ENCODE data around the gene SGPP2. TPM values are rescaled to one million over a fixed set of nuclear protein-coding genes. Genes with fewer than 3 reads are reported as not detected.

Gene SGPP2
- total and polyA plus RNA-seq, 4 donors, result 3.9 to 39.5 (median 23.0) TPM

- DNase-seq, result no peak
- H3K36me3 ChIP-seq (ENCODE audit: control insufficient read depth in 4 of 4, insufficient read depth in 4 of 4, low read length in 4 of 4), result no peaks in the 10 kb centered on the region
- no peak overlapping the region for H3K4me3 ChIP-seq
- H3K9me3 ChIP-seq (ENCODE audit: control insufficient read depth in 4 of 4, insufficient read depth in 3 of 4, low read length in 3 of 4), result no peaks in the 10 kb centered on the region
- H3K4me1 ChIP-seq (ENCODE audit: control insufficient read depth in 5 of 5, insufficient read depth in 5 of 5, low read length in 5 of 5), result peaks cover 0 to 10% (median 0%) of the 10 kb centered on the region in 5 donors
- H3K9ac ChIP-seq (ENCODE audit: insufficient read depth in 1 of 2, low read length in 2 of 2), result no peak overlapping the region
- H3K27me3 ChIP-seq (ENCODE audit: control insufficient read depth in 3 of 3, insufficient read depth in 3 of 3, low read length in 2 of 3), result peaks cover 0 to 5% (median under 1%) of the 10 kb centered on the region in 3 donors
- no peak for ATAC-seq (ENCODE audit: insufficient read depth, low FRiP score)
- H3K27ac ChIP-seq (ENCODE audit: low read depth in 1 of 2, low read length in 1 of 2), result no peak overlapping the region
- no peak for TF ChIP-seq CTCF (IDR thresholded peaks at IDR 0.05; ENCODE audit: control extremely low read depth, extremely low read depth)
Observed at GRCh38 chr2:222430681-222431080, 6.3 kb downstream of the SGPP2 start.

- 78 to 88% methylated on average over 3 of the region's 3 CpGs for WGBS, 2 donors
- no peak for ATAC-seq (ENCODE audit: insufficient read depth, low FRiP score)
- no peak overlapping the region for H3K9ac ChIP-seq (ENCODE audit: insufficient read depth in 1 of 2, low read length in 2 of 2)
- H3K36me3 ChIP-seq (ENCODE audit: control insufficient read depth in 4 of 4, insufficient read depth in 4 of 4, low read length in 4 of 4), result no peaks in the 10 kb centered on the region
- H3K27ac ChIP-seq (ENCODE audit: low read depth in 1 of 2, low read length in 1 of 2), result no peak overlapping the region
- no peak overlapping the region for H3K4me3 ChIP-seq
- H3K9me3 ChIP-seq (ENCODE audit: control insufficient read depth in 4 of 4, insufficient read depth in 3 of 4, low read length in 3 of 4), result peaks cover 0 to 3% (median under 1%) of the 10 kb centered on the region in 4 donors
- H3K4me1 ChIP-seq (ENCODE audit: control insufficient read depth in 5 of 5, insufficient read depth in 5 of 5, low read length in 5 of 5), result peaks cover 0 to 10% (median 1%) of the 10 kb centered on the region in 5 donors
- no peaks in the 10 kb centered on the region for H3K27me3 ChIP-seq (ENCODE audit: control insufficient read depth in 3 of 3, insufficient read depth in 3 of 3, low read length in 2 of 3)
- TF ChIP-seq CTCF (IDR thresholded peaks at IDR 0.05; ENCODE audit: control extremely low read depth, extremely low read depth), result no peak
- peak in 2 of 3 donors; percentile 64 to 68 for DNase-seq
Observed at GRCh38 chr2:222431869-222432268, 7.5 kb downstream of the SGPP2 start.

GRCh38 chr2:222433332-222434173 lies 9.2 kb downstream of the SGPP2 start:
- no peak for TF ChIP-seq CTCF (IDR thresholded peaks at IDR 0.05; ENCODE audit: control extremely low read depth, extremely low read depth)
- H3K4me1 ChIP-seq (ENCODE audit: control insufficient read depth in 5 of 5, insufficient read depth in 5 of 5, low read length in 5 of 5), result peaks cover 0 to 10% (median 1%) of the 10 kb centered on the region in 5 donors
- no peak overlapping the region for H3K4me3 ChIP-seq
- peaks cover 0 to 4% (median 1%) of the 10 kb centered on the region in 4 donors for H3K9me3 ChIP-seq (ENCODE audit: control insufficient read depth in 4 of 4, insufficient read depth in 3 of 4, low read length in 3 of 4)
- no peak overlapping the region for H3K27ac ChIP-seq (ENCODE audit: low read depth in 1 of 2, low read length in 1 of 2)
- H3K27me3 ChIP-seq (ENCODE audit: control insufficient read depth in 3 of 3, insufficient read depth in 3 of 3, low read length in 2 of 3), result no peaks in the 10 kb centered on the region
- no peaks in the 10 kb centered on the region for H3K36me3 ChIP-seq (ENCODE audit: control insufficient read depth in 4 of 4, insufficient read depth in 4 of 4, low read length in 4 of 4)
- no peak overlapping the region for H3K9ac ChIP-seq (ENCODE audit: insufficient read depth in 1 of 2, low read length in 2 of 2)
- ATAC-seq (ENCODE audit: insufficient read depth, low FRiP score) (no peak), DNase-seq (no peak)
- 59 to 69% methylated on average over 9 of the region's 9 CpGs for WGBS, 2 donors

Data from lung (tissue), 12 donors.